Mammary epithelial cell (primary cell): ENCODE measurements around the gene MIPEP.

Experiments
- EZH2 ChIP-seq: IDR thresholded peaks from 2 replicates; pipeline ENCODE4 v1.6.1; 2012; ENCODE audit warnings: low read length, inconsistent platforms, borderline replicate concordance
- TF ChIP-seq, protein P1 (sequence below), 2 donors: IDR thresholded peaks in 1 of 2; conservative IDR thresholded peaks in 1 of 2; 2 replicates each; pipeline ENCODE4 v1.5.1; 2011 to 2012; ENCODE audit warnings: inconsistent platforms in 2 of 2, low read length in 2 of 2, mild to moderate bottlenecking in 2 of 2, control low read depth in 1 of 2, low read depth in 1 of 2; ENCODE audit not compliant: insufficient read depth in 1 of 2; ENCODE audit errors: extremely low read depth in 1 of 2

DNA sequence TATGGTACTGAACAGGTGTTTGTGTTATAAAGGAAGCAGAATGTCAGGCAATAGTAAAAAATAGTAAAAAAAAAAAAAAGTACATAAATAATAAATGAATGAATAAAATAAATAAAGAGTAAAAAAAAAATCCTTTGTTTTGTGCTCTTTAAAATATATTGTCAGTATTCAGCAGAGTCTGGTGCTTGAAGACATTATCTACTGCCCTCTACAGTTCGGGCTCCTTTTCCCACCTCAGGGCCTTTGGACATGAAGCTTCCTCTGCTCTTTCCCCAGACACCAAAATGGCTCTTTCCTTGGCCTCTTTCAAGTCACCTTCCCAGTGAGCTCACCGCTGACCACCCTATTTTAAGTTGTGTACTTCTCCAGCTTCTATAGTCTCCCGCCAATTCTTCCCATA lies 181.5 kb downstream of the MIPEP start:
- TF ChIP-seq, protein P1, sequence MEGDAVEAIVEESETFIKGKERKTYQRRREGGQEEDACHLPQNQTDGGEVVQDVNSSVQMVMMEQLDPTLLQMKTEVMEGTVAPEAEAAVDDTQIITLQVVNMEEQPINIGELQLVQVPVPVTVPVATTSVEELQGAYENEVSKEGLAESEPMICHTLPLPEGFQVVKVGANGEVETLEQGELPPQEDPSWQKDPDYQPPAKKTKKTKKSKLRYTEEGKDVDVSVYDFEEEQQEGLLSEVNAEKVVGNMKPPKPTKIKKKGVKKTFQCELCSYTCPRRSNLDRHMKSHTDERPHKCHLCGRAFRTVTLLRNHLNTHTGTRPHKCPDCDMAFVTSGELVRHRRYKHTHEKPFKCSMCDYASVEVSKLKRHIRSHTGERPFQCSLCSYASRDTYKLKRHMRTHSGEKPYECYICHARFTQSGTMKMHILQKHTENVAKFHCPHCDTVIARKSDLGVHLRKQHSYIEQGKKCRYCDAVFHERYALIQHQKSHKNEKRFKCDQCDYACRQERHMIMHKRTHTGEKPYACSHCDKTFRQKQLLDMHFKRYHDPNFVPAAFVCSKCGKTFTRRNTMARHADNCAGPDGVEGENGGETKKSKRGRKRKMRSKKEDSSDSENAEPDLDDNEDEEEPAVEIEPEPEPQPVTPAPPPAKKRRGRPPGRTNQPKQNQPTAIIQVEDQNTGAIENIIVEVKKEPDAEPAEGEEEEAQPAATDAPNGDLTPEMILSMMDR (conservative IDR thresholded peaks at IDR 0.05 in 1 of 2, IDR thresholded peaks at IDR 0.05 in 1 of 2; ENCODE audit: extremely low read depth in 1 of 2, insufficient read depth in 1 of 2, low read depth in 1 of 2, low read length in 2 of 2): peak; percentile 20 to 49
- no peak for TF ChIP-seq EZH2
